K562 (cell line): ENCODE data around the gene NOM1. TPM values are rescaled to one million over a fixed set of nuclear protein-coding genes. Genes with fewer than 3 reads are reported as not detected.
A peak's percentile ranks its signal among the peaks of the same experiment; 100 is the strongest.

Experiments
- ATF1 ChIP-seq, 2 experiments: fragments of 450-650 bp in 1 of 2; IDR thresholded peaks; 2 replicates each; pipeline ENCODE4 v1.6.1; 2016; ENCODE audit warnings: missing compliant biosample characterization in 1 of 2, missing genetic modification characterization in 1 of 2
- ATF7 ChIP-seq: fragments of 450-650 bp; IDR thresholded peaks from 2 replicates; pipeline ENCODE4 v1.7.1; 2014; ENCODE audit warnings: mild to moderate bottlenecking, moderate library complexity
- HMGN3 ChIP-seq: IDR thresholded peaks from 2 replicates; pipeline ENCODE4 v1.6.1; 2011; ENCODE audit warnings: borderline replicate concordance, low read depth, mild to moderate bottlenecking, mixed read lengths, low read length; ENCODE audit not compliant: insufficient read length; ENCODE audit errors: extremely low read depth
- HNRNPUL1 ChIP-seq: fragments of 200-400 bp; formaldehyde crosslinking; IDR thresholded peaks from 2 replicates; pipeline ENCODE4 v1.6.1; 2017; ENCODE audit warnings: low read length
- IRF9 ChIP-seq: fragments of 450-650 bp; IDR thresholded peaks from 2 replicates; pipeline ENCODE4 v1.6.1; 2016; ENCODE audit warnings: missing biosample characterization, missing genetic modification characterization
- KAT7 ChIP-seq: sonication (generic); formaldehyde crosslinking; IDR thresholded peaks from 2 replicates; pipeline ENCODE4 v1.8.0; 2022; ENCODE audit warnings: missing genetic modification reagents, mild to moderate bottlenecking, borderline replicate concordance
- MAX ChIP-seq: sonication (generic); formaldehyde crosslinking; IDR thresholded peaks from 2 replicates; pipeline ENCODE4 v1.9.0; 2022; ENCODE audit warnings: mild to moderate bottlenecking, missing genetic modification reagents
- NCOA6 ChIP-seq: fragments of 450-650 bp; IDR thresholded peaks from 2 replicates; pipeline ENCODE4 v1.6.1; 2017; ENCODE audit warnings: mild to moderate bottlenecking
- NRF1 ChIP-seq, 2 experiments: fragments of 450-650 bp; IDR thresholded peaks in 1 of 2; conservative IDR thresholded peaks in 1 of 2; 2 replicates each; pipeline ENCODE4 v1.6.1; 2014; ENCODE audit warnings: mild to moderate bottlenecking in 2 of 2
- PRDM10 ChIP-seq: fragments of 450-650 bp; IDR thresholded peaks from 2 replicates; pipeline ENCODE4 v1.6.1; 2018; ENCODE audit not compliant: partially characterized antibody
- PRPF4 ChIP-seq: fragments of 200-400 bp; formaldehyde crosslinking; IDR thresholded peaks from one replicate; pipeline ENCODE4 v1.6.1; 2017; ENCODE audit warnings: low read length, low read depth, mild to moderate bottlenecking; ENCODE audit not compliant: insufficient read depth, poor library complexity, severe bottlenecking
- RAD21 ChIP-seq, 2 experiments: fragments of 250-450 bp in 1 of 2; fragments of 450-650 bp in 1 of 2; sonication (Bioruptor Pico) in 1 of 2; formaldehyde crosslinking in 1 of 2; IDR thresholded peaks in 1 of 2; conservative IDR thresholded peaks in 1 of 2; 2 replicates each; pipeline versions ENCODE4 v1.4.0 to v1.8.0; 2020 to 2022; ENCODE audit warnings: mild to moderate bottlenecking in 2 of 2, moderate library complexity in 1 of 2
- RBBP5 ChIP-seq: fragments of 200-600 bp; sonication (generic); IDR thresholded peaks from 2 replicates; pipeline ENCODE4 v1.6.1; 2012; ENCODE audit warnings: borderline replicate concordance, mild to moderate bottlenecking, low read length, control low read depth, inconsistent platforms; ENCODE audit not compliant: insufficient read depth, poor library complexity, severe bottlenecking
- SMAD2 ChIP-seq: fragments of 150-350 bp; IDR thresholded peaks from 2 replicates; pipeline ENCODE4 v1.6.1; 2014; ENCODE audit warnings: low read depth, mild to moderate bottlenecking, low read length
- SP1 ChIP-seq: sonication (generic); formaldehyde crosslinking; IDR thresholded peaks from 2 replicates; pipeline ENCODE4 v1.8.1; 2022; ENCODE audit warnings: mild to moderate bottlenecking, missing genetic modification reagents
- SPI1 ChIP-seq: IDR thresholded peaks from 2 replicates; pipeline ENCODE4 v1.6.1; 2011; ENCODE audit warnings: low read depth, low read length, control low read depth, borderline replicate concordance
- ZC3H4 ChIP-seq: sonication (generic); formaldehyde crosslinking; IDR thresholded peaks from 2 replicates; pipeline ENCODE4 v1.9.0; 2021; ENCODE audit warnings: missing genetic modification reagents, borderline replicate concordance
- ZNF583 ChIP-seq: fragments of 250-450 bp; sonication (Bioruptor Pico); IDR thresholded peaks from 2 replicates; pipeline ENCODE4 v1.4.0; 2020
- ZNF584 ChIP-seq: fragments of 200-800 bp; sonication (Bioruptor generic); IDR thresholded peaks from 2 replicates; pipeline ENCODE4 v1.6.1; 2016; ENCODE audit warnings: low read depth, mild to moderate bottlenecking, missing genetic modification characterization, missing compliant biosample characterization
- ZNF79 ChIP-seq: fragments of 250-450 bp; sonication (Bioruptor Pico); IDR thresholded peaks from 2 replicates; pipeline ENCODE4 v1.4.0; 2020; ENCODE audit warnings: low read depth, mild to moderate bottlenecking, moderate library complexity
- polyA plus RNA-seq, 8 experiments: library from polyadenylated mRNA; depleted of rRNA in 4 of 8; stranded (reverse) in 5 of 8; unstranded in 3 of 8; fragments of >200 nt; fragmentation: Nextera tagmentation in 2 of 8; fragmentation: Illumina TruSeq in 1 of 8; extraction: Ambion mirVana in 2 of 8; extraction: Trizol in 1 of 8; gene quantifications; 2 replicates each; pipeline versions ENCODE4 v1.2.1 to v1.2.3, GENCODE V29; 2011 to 2014; ENCODE audit warnings: inconsistent platforms in 1 of 8, missing spikeins in 1 of 8
- total RNA-seq, 7 experiments: library from RNA; depleted of rRNA in 6 of 7; stranded (reverse); fragments of >200 nt in 6 of 7; fragmentation: Illumina TruSeq in 2 of 7; extraction: Trizol in 2 of 7; gene quantifications; 2 replicates each; pipeline versions ENCODE4 v1.2.1 to v1.2.3, GENCODE V29; 2011 to 2021; ENCODE audit warnings: low replicate concordance in 1 of 7
- TF ChIP-seq, protein P1 (sequence below): sonication (generic); formaldehyde crosslinking; IDR thresholded peaks from 2 replicates; pipeline ENCODE4 v1.4.0; 2020; ENCODE audit warnings: mild to moderate bottlenecking, missing genetic modification reagents

Gene NOM1
- total and polyA plus RNA-seq, 9 of the 15 experiments (the other 6 are each of a cell fraction or from before 2014, with no cell fraction given), result 6.8 to 47.3 (median 37.4) TPM

DNA sequence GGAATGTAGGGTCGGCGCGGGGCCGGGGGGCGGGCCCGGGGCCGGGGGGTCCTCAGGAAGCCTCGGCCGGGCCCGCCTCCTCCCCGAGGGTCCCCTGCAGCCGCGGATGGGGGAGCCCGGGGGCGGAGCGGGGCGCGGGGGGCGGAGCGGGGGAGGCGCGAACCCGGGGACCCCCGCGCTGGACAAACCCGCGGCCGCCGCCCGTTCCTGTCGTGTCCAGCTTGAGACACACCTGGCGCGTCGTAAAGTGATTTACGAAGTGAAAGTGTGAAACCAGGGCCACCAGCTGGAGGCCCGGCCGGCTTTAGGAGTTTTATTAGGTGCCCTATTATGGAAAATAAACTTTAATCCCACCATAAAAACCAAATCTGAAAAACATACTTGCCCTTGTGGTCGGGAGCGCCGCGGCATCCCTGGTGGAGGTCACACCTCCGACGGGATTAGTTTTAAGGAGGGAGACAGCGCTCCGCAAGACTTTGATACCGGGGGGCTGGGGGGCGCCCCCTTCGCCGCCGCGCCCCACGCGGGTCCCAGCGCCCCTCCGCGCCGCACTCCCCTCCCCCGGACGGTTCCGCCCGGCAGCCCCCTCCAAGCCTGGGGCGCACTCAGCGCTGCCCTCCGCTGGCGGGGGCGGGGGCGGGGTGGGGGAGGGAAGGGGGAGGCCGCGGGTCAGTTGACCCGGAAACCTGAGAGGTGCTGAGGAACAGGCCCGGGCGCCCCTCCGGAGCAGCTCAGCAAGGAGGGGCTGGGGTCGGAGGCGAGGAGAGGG is 50.6 kb downstream of the NOM1 start (continued):
- TF ChIP-seq ZNF584 (CRISPR knock-in tag), result no peak
- TF ChIP-seq, protein P1, sequence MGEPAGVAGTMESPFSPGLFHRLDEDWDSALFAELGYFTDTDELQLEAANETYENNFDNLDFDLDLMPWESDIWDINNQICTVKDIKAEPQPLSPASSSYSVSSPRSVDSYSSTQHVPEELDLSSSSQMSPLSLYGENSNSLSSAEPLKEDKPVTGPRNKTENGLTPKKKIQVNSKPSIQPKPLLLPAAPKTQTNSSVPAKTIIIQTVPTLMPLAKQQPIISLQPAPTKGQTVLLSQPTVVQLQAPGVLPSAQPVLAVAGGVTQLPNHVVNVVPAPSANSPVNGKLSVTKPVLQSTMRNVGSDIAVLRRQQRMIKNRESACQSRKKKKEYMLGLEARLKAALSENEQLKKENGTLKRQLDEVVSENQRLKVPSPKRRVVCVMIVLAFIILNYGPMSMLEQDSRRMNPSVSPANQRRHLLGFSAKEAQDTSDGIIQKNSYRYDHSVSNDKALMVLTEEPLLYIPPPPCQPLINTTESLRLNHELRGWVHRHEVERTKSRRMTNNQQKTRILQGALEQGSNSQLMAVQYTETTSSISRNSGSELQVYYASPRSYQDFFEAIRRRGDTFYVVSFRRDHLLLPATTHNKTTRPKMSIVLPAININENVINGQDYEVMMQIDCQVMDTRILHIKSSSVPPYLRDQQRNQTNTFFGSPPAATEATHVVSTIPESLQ (CRISPR knock-in tag), result no peak
- no peak for TF ChIP-seq SPI1
- no peak for TF ChIP-seq KAT7
- no peak for TF ChIP-seq ATF7
- peak; percentile 26 for TF ChIP-seq RBBP5
- no peak for TF ChIP-seq SMAD2
- no peak for TF ChIP-seq SP1 (CRISPR knock-in tag)
- TF ChIP-seq ZNF79 (CRISPR knock-in tag), result no peak
- TF ChIP-seq IRF9 (tag), result no peak
- no peak for TF ChIP-seq PRDM10
- no peak for TF ChIP-seq NRF1 (conservative IDR thresholded peaks at IDR 0.05 in 1 of 2, IDR thresholded peaks at IDR 0.05 in 1 of 2)
- TF ChIP-seq ATF1 (CRISPR knock-in tag; IDR thresholded peaks at IDR 0.05), result no peak
- no peak for TF ChIP-seq ATF1 (tag; IDR thresholded peaks at IDR 0.05)
- TF ChIP-seq MAX (CRISPR knock-in tag), result peak; percentile 74
- no peak for TF ChIP-seq ZC3H4 (CRISPR knock-in tag)
- TF ChIP-seq NCOA6, result peak; percentile 37; the same call in 1 of the 2 replicates
- no peak for TF ChIP-seq HMGN3
- no peak for TF ChIP-seq HNRNPUL1
- no peak for TF ChIP-seq RAD21 (CRISPR knock-in tag; conservative IDR thresholded peaks at IDR 0.05 in 1 of 2, IDR thresholded peaks at IDR 0.05 in 1 of 2)
- no peak for TF ChIP-seq ZNF583 (CRISPR knock-in tag)
- TF ChIP-seq PRPF4, result no peak
